GM19455 (cell line): Measurements from ENCODE around the gene CELA2A.
"Not testable (repeated sequence)": the region's sequence is repeated elsewhere in the genome, so short reads cannot be mapped to it uniquely, and the experiment has no call there.

Experiments
- ATAC-seq: cut with Tn5 transposase; IDR thresholded peaks from one replicate; pipeline ENCODE4 v1.9.1; 2021; ENCODE audit not compliant: unreplicated experiment

The CELA2A gene

DNA sequence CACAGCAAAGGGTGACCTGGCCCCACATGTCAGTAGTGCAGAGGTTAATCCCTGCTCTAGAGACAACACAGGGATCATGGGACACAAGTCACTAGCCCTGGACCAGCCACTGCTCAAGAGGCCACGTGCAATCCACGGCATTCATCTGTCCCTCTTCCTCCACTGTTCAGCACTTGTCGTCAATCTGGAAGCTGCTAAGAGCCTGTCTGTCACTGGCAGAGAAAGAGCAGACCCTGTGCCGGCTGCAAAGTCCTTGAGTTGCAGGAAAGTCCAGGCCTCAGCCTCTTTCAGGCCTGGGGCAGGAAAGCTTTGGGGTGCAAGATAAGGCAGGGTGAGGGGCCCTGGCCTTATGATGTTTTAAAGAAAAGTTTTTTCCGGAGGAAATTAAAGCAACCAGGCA, 36.1 kb downstream of the CELA2A start:
- ATAC-seq: no peak

GRCh38 chr1:15493869-15494390, 37.4 kb downstream of the CELA2A start:
- ATAC-seq: no peak

- ATAC-seq: no peak
These were observed 43.9 kb downstream of the CELA2A start for GRCh38 chr1:15500184-15501178.

DNA sequence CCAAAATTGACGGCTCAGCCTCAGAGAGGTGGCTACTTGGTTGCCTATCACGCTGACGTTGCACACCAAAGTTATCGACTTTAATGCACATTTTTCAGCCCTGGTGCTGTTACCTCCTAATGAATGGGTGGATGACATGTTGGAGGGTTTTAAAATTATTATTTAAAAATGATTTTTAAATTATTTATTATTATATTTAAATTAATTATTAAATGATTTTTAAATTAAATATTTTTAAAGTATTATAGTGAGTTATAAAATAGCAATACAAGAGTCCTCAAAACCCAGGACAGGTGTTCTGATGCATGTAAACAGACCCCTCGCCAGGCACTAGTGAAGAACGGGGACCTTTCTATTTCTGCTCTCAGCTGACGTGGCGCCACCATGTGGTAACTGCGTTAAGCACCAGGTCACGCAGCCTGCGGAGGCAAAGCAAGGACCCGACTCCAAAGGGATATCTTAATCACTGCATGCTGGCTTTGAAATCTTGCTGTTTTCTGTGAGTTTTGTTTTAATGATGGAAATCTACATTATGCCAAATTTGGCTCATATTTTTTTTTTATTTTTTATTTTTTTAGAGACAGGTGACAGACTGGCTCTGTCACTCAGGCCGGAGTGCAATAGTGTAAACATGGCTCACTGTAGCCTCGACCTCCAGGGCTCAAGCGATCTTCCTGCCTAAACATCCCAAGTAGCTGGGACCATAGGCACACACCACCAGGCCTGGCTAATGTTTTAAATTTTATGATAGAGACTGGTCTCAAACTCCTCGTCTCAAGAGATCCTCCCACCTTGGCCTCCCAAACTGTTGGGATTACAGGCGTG, 44.9 kb downstream of the CELA2A start:
- ATAC-seq: no peak

- no peak for ATAC-seq
These were observed 47.9 kb downstream of the CELA2A start for GRCh38 chr1:15504436-15504835.

- ATAC-seq: no peak
These were observed 50.3 kb downstream of the CELA2A start for GRCh38 chr1:15506831-15507230.

DNA sequence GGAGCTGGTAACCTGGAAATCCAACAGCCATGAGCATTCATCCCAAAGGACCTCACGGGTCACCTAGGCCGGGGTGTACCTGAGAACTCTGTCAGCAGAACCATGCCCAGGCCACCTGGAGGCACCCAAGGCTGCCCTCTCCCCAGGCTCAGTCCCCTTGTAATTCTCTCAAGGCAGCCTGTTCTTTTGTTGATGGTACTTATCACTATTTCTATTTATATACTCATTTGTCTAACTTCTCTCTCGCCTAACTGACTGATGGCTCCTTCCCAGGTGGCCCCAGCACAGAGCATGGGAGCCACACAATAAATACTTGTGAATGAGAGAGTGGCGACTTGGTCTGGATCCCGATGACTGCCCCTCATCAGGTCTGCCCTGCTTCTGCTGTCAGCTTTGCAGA, 50.7 kb downstream of the CELA2A start:
- ATAC-seq: no peak

- ATAC-seq: no peak
These were observed 52.4 kb downstream of the CELA2A start for GRCh38 chr1:15508700-15509487.

- ATAC-seq: no peak
These were observed 53.1 kb downstream of the CELA2A start for GRCh38 chr1:15509586-15509985.

DNA sequence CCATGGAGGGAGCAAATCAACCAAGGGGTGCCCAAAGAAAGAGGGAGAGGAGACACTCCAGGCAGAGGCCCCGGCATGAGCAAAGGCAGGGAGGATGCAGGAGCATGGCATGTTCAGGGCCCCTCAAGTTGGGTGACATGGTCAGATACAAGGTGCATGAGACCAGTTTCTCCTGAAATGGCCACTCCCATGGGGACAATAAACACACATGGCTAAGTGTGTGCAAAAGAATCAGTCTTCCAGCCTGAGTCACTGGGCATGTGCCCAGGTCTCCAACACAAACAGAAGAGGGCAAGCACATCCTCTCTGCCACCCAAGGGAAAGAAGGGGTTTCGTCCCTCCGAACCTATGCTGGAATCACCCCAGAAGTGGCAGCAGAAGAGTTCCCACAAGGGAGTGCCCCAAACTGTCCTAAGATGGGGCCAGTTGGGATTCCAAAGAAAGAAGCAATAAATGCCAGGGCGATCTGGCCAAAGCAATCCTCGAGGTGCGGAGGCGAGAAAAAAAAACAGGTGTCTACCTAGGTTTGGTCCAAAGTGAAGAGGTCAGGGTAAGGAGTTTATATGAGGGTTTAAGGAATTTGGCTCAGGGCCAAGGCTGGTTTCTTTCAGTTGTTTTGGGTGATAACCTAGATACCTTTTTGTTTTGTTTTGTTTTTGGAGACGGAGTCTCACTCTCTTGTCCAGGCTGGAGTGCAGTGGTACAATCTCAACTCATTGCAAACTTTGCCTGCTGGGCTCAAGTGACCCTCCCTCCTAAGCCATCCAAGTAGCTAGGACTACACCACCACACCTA, 54.3 kb downstream of the CELA2A start:
- ATAC-seq: no peak

DNA sequence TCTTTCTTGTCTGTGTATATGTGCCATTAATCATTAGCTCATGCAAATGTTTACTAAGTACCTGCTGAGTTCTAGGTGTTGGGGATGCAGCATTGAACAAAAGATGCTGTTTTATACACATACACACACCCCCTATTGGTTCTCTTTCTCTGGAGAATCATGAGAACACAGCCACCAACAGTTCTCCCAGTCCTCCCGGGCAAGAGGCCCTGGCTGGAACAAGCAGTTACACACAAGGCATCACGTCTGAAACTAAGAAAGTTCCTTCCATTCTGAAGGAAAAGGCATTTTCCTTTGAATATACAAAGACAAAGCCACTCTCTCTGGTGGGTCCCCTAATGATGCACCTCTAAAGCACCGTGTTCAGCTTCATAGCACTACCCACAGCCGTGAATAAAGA, 56.7 kb downstream of the CELA2A start:
- ATAC-seq: no peak

DNA sequence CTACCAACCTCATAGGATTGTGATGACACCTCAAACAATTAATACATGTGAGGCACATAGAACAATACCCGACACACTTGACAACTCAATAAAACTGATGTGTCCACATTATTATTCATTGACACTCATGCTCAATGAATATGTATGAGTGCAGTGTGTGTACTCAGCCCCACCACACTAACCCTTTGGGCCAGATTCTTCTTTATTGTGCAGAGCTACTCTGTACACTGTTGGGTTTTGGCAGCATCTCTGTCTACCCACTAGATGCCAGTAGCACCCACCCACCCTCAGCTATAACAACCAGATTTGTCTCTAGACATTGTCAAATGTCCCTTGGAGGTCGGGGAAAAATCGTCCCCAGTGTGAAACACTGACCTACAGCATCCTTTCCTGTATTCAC, 57.4 kb downstream of the CELA2A start:
- ATAC-seq: no peak

DNA sequence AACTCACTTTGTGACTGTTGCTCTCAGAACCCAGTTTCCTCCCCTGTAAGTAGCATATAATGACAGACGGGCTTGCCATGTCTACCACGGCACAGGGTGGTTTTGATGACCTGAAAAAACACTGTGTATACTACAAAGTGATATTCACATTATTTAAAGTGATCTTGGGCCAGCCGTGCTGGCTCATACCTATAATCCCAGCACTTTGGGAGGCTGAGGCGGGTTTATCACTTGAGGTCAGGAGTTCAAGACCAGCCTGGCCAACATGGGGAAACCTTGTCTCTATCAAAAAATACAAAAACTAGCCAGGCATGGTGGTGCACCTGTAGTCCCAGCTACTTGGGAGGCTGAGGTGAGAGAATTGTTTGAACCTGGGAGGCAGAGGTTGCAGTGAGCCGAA, 58.0 kb downstream of the CELA2A start:
- ATAC-seq: not testable (repeated sequence)

DNA sequence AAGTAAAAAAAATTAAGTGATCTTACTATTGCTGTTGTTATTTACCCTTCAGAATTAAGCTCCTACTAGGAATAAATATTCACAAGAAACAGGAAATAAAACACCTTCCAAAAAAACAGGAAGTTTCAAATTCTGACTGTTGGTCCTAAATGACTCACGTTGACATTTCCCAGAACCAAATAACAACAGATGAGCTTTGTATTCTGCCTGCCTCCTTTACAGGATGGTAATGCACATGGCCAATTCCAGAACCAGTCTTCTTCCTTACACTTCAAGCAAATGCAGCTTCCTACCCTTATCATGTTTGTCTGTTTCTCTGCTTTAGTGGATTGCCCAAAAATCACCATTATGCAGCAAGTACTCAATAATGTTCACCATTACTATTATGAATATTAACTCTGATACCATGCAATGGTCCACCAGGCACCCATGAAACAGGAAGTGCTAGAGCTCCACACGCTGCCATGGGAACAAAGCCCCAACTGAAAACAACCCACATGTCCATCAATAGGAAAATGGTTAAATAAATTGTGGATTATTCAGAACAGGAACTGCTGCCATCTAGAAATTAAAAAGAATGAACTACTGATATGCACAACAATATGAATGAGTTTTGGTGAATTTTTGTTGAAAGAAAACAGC, 58.6 kb downstream of the CELA2A start:
- no peak for ATAC-seq

DNA sequence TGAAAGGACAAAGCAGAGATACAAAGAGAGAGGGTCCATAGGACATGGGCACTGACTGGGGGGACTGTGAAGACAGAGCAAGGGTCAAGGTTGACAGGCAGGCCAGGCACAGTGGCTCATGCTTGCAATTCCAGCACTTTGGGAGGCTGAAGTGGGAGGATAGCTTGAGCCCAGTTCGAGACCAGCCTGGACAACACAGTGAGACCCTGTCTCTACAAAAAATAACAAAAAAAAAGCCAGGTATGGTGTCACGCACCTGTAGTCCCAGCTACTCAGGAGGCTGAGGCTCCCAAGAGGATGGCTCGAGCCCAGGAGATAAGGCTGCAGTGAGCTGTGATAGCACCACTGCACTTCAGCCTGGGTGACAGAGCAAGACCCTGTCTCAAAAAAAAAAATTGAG, 63.1 kb downstream of the CELA2A start:
- ATAC-seq: no peak

DNA sequence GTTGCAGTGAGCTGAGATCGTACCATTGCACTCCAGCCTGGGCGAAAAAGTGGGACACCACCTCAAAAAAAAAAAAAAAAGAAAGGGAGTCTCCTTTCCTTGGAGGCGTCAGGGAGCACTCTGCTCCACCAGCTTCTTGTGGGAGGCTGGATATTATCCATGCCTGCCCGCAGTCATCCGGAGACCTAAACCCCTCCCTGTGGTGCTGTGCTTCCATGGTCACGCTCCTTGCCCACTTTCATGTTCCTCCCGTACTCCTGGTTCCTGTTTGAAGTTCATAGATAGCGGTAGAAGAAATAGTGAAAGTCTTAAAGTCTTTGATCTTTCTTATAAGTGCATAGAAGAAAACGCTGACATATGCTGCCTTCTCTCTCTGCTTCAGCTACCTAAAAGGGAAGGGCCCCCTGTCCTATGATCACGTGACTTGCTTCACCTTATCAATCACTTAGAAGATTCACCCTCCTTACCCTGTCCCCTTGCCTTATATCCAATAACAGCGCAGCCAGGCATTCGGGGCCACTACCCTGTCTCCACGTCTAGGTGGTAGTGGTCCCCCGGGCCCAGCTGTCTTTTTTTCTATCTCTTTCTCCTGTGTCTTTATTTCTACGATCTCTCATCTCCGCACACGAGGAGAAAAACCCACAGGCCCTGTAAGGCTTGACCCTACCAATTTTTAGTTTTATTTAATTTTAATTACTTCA, 64.8 kb downstream of the CELA2A start:
- not testable (repeated sequence) for ATAC-seq
